ENCODE measurements around the gene RIF1.

Gene RIF1

GRCh38 chr2:151465771-151466170, 56.1 kb downstream of the RIF1 start:
- no peak for ATAC-seq

GRCh38 chr2:151470556-151470955, 60.9 kb downstream of the RIF1 start:
- ATAC-seq = no peak
- TF ChIP-seq ZNF565 (CRISPR knock-in tag; conservative IDR thresholded peaks at IDR 0.05; ENCODE audit: low read depth) (no peak), ESRRG (CRISPR knock-in tag; IDR thresholded peaks at IDR 0.05) (no peak), CREB5 (CRISPR knock-in tag; IDR thresholded peaks at IDR 0.05; ENCODE audit: low read depth) (no peak), PATZ1 (CRISPR knock-in tag; IDR thresholded peaks at IDR 0.05; ENCODE audit: borderline replicate concordance) (no peak), CSDC2 (CRISPR knock-in tag; IDR thresholded peaks at IDR 0.05) (no peak), OSR1 (CRISPR knock-in tag; IDR thresholded peaks at IDR 0.05) (no peak), BACH2 (CRISPR knock-in tag; IDR thresholded peaks at IDR 0.05; ENCODE audit: borderline replicate concordance) (no peak), ZNF8 (CRISPR knock-in tag; IDR thresholded peaks at IDR 0.05) (no peak), SNAI2 (CRISPR knock-in tag; IDR thresholded peaks at IDR 0.05) (no peak), ARNTL (CRISPR knock-in tag; IDR thresholded peaks at IDR 0.05; ENCODE audit: borderline replicate concordance, low read depth) (no peak), CSRNP3 (CRISPR knock-in tag; IDR thresholded peaks at IDR 0.05) (no peak), ZFP30 (CRISPR knock-in tag; IDR thresholded peaks at IDR 0.05) (no peak), ISL1 (CRISPR knock-in tag; IDR thresholded peaks at IDR 0.05) (no peak), GLIS3 (CRISPR knock-in tag; IDR thresholded peaks at IDR 0.05) (no peak), PPARA (CRISPR knock-in tag; IDR thresholded peaks at IDR 0.05; ENCODE audit: borderline replicate concordance) (no peak), ZNF70 (CRISPR knock-in tag; IDR thresholded peaks at IDR 0.05) (no peak), POU6F1 (CRISPR knock-in tag; IDR thresholded peaks at IDR 0.05; ENCODE audit: borderline replicate concordance, low read depth) (no peak)

More at GRCh38 chr2:151465771-151466170, 56.1 kb downstream of the RIF1 start:
- TF ChIP-seq ZNF8 (CRISPR knock-in tag; IDR thresholded peaks at IDR 0.05) (no peak), GLIS3 (CRISPR knock-in tag; IDR thresholded peaks at IDR 0.05) (no peak), CSDC2 (CRISPR knock-in tag; IDR thresholded peaks at IDR 0.05) (no peak), ZNF70 (CRISPR knock-in tag; IDR thresholded peaks at IDR 0.05) (no peak), ESRRG (CRISPR knock-in tag; IDR thresholded peaks at IDR 0.05) (no peak), CSRNP3 (CRISPR knock-in tag; IDR thresholded peaks at IDR 0.05) (no peak), ISL1 (CRISPR knock-in tag; IDR thresholded peaks at IDR 0.05) (no peak), BACH2 (CRISPR knock-in tag; IDR thresholded peaks at IDR 0.05; ENCODE audit: borderline replicate concordance) (no peak)

- ATAC-seq = no peak
These were observed 63.3 kb downstream of the RIF1 start for GRCh38 chr2:151472966-151473365.

GRCh38 chr2:151475071-151475470, 65.4 kb downstream of the RIF1 start:
- ATAC-seq = no peak
- TF ChIP-seq PATZ1 (CRISPR knock-in tag; IDR thresholded peaks at IDR 0.05; ENCODE audit: borderline replicate concordance) (no peak), CREB5 (CRISPR knock-in tag; IDR thresholded peaks at IDR 0.05; ENCODE audit: low read depth) (no peak), RARB (CRISPR knock-in tag; IDR thresholded peaks at IDR 0.05) (no peak), BACH2 (CRISPR knock-in tag; IDR thresholded peaks at IDR 0.05; ENCODE audit: borderline replicate concordance) (no peak), CSRNP3 (CRISPR knock-in tag; IDR thresholded peaks at IDR 0.05) (no peak), TOX (CRISPR knock-in tag; IDR thresholded peaks at IDR 0.05; ENCODE audit: borderline replicate concordance) (no peak), CSDC2 (CRISPR knock-in tag; IDR thresholded peaks at IDR 0.05) (no peak), ZC3H10 (CRISPR knock-in tag; IDR thresholded peaks at IDR 0.05) (no peak), ZFP3 (CRISPR knock-in tag; IDR thresholded peaks at IDR 0.05) (no peak), ZNF8 (CRISPR knock-in tag; IDR thresholded peaks at IDR 0.05) (no peak), SNAI2 (CRISPR knock-in tag; IDR thresholded peaks at IDR 0.05) (no peak), ISL1 (CRISPR knock-in tag; IDR thresholded peaks at IDR 0.05) (no peak)

More at GRCh38 chr2:151472966-151473365, 63.3 kb downstream of the RIF1 start:
- TF ChIP-seq GLIS3 (CRISPR knock-in tag; IDR thresholded peaks at IDR 0.05) (no peak), ZFP3 (CRISPR knock-in tag; IDR thresholded peaks at IDR 0.05) (no peak), ISL1 (CRISPR knock-in tag; IDR thresholded peaks at IDR 0.05) (no peak), TOX (CRISPR knock-in tag; IDR thresholded peaks at IDR 0.05; ENCODE audit: borderline replicate concordance) (no peak), ZNF70 (CRISPR knock-in tag; IDR thresholded peaks at IDR 0.05) (no peak)
